ENCODE results near the gene CTNND2.

DNA sequence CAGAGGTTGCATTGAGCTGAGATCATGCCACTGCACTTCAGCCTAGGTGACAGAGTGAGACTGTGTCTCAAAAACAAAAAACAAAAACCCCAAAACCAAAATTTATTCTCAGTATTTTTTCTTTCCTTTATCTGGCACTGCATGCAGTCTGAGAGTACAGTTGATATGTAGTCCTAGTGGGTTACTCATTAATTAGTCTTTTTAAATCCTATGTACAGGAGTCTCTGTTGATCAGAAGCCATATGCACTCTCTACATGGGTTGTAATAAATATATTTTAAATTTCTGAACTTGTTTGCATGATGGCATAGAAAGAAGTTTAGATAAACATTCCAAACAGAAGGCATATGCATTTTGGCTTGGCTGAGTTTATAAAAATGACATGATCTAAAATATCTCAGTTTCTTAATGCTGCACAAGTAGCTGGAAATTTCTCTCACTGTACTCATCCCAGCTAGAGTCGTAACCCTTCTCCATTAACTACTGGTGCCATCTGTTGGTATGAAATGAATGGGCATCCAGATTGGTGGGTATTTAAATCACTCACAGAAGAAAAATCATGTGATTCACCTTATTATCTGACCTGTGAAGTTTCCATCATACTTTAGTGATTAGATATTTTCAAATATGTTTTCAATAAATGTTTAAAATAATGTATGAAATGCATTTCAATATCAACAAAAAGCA, 284.8 kb downstream of the CTNND2 start:
- TF ChIP-seq CTCF (IDR thresholded peaks at IDR 0.05) = peak; percentile 58
- TF ChIP-seq EZH2 (IDR thresholded peaks at IDR 0.05) = no peak
- no peak for TF ChIP-seq EZH2phosphoT487 (IDR thresholded peaks at IDR 0.05)
